Loucy (cell line): Measurements from ENCODE around the gene IL1R2.

Experiments
- CTCF ChIP-seq: fragments of 200-600 bp; sonication (generic); conservative IDR thresholded peaks from 2 replicates; pipeline ENCODE4 v1.5.1; 2014; ENCODE audit warnings: mild to moderate bottlenecking, antibody characterized with exemption, low read length
- EZH2phosphoT487 ChIP-seq: fragments of 200-600 bp; IDR thresholded peaks from 2 replicates; pipeline ENCODE4 v1.6.1; 2018; ENCODE audit warnings: antibody characterized with exemption, mild to moderate bottlenecking, moderate library complexity, borderline replicate concordance

DNA sequence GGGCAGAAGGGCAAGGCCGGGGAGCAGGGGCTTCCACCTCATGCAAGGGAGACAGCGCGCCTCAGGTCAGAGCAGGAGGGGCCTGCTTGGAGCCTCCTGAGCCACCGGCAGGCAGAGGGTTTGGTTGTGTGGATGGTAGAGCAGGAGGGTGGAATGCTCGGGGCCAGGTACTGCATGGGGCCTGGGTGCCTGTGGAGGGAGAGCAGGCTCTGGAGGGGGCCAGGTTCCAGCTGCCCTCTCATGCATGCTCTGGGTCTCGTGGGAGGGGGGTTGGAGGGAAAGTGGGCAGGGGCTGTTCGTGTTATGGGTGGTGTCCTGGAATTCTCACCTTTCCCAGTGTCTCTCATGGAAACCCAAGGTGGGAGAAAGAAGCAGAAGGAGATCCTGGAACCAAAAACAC, 3.2 kb upstream of the IL1R2 start:
- no peak for TF ChIP-seq EZH2phosphoT487
- TF ChIP-seq CTCF, result no peak
